ENCODE data around the gene ARRDC1. TPM values are rescaled to one million over a fixed set of nuclear protein-coding genes. Genes with fewer than 3 reads are reported as not detected.

The ARRDC1 gene
- total and polyA plus RNA-seq, 9 of the 15 experiments (the other 6 are each of a cell fraction or from before 2014, with no cell fraction given) = 0.21 to 45.3 (median 18.6) TPM

- TF ChIP-seq, protein P1, sequence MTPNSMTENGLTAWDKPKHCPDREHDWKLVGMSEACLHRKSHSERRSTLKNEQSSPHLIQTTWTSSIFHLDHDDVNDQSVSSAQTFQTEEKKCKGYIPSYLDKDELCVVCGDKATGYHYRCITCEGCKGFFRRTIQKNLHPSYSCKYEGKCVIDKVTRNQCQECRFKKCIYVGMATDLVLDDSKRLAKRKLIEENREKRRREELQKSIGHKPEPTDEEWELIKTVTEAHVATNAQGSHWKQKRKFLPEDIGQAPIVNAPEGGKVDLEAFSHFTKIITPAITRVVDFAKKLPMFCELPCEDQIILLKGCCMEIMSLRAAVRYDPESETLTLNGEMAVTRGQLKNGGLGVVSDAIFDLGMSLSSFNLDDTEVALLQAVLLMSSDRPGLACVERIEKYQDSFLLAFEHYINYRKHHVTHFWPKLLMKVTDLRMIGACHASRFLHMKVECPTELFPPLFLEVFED (CRISPR knock-in tag; conservative IDR thresholded peaks at IDR 0.05) = no peak
- TF ChIP-seq ZNF212 (CRISPR knock-in tag; IDR thresholded peaks at IDR 0.05) = no peak
- TF ChIP-seq, protein P2, sequence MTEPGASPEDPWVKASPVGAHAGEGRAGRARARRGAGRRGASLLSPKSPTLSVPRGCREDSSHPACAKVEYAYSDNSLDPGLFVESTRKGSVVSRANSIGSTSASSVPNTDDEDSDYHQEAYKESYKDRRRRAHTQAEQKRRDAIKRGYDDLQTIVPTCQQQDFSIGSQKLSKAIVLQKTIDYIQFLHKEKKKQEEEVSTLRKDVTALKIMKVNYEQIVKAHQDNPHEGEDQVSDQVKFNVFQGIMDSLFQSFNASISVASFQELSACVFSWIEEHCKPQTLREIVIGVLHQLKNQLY (CRISPR knock-in tag; conservative IDR thresholded peaks at IDR 0.05) = no peak
- TF ChIP-seq, protein P3, sequence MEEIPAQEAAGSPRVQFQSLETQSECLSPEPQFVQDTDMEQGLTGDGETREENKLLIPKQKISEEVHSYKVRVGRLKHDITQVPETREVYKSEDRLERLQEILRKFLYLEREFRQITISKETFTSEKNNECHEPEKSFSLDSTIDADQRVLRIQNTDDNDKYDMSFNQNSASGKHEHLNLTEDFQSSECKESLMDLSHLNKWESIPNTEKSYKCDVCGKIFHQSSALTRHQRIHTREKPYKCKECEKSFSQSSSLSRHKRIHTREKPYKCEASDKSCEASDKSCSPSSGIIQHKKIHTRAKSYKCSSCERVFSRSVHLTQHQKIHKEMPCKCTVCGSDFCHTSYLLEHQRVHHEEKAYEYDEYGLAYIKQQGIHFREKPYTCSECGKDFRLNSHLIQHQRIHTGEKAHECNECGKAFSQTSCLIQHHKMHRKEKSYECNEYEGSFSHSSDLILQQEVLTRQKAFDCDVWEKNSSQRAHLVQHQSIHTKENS (CRISPR knock-in tag; IDR thresholded peaks at IDR 0.05) = no peak
- no peak for TF ChIP-seq IRF1 (CRISPR knock-in tag; IDR thresholded peaks at IDR 0.05; ENCODE audit: borderline replicate concordance)
- TF ChIP-seq ZNF354B (CRISPR knock-in tag; IDR thresholded peaks at IDR 0.05) = no peak
- TF ChIP-seq STAG1 (CRISPR knock-in tag; IDR thresholded peaks at IDR 0.05; ENCODE audit: borderline replicate concordance) = no peak
- TF ChIP-seq ZNF561 (CRISPR knock-in tag; conservative IDR thresholded peaks at IDR 0.05) = no peak
- TF ChIP-seq CHD2 (IDR thresholded peaks at IDR 0.05; ENCODE audit: low read depth, low read length) = no peak
- no peak for TF ChIP-seq GATA2 (CRISPR knock-in tag; IDR thresholded peaks at IDR 0.05)
- TF ChIP-seq, protein P4, sequence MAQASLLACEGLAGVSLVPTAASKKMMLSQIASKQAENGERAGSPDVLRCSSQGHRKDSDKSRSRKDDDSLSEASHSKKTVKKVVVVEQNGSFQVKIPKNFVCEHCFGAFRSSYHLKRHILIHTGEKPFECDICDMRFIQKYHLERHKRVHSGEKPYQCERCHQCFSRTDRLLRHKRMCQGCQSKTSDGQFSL (CRISPR knock-in tag; IDR thresholded peaks at IDR 0.05) = no peak
- TF ChIP-seq, protein P4 (tag; IDR thresholded peaks at IDR 0.05) = no peak
- no peak for TF ChIP-seq KLF6 (CRISPR knock-in tag; IDR thresholded peaks at IDR 0.05; ENCODE audit: borderline replicate concordance)
- TF ChIP-seq HMG20B (CRISPR knock-in tag; IDR thresholded peaks at IDR 0.05) = no peak
- no peak for TF ChIP-seq SMAD2 (IDR thresholded peaks at IDR 0.05; ENCODE audit: low read depth, low read length)
- no peak; the same call in 1 of the 2 replicates for TF ChIP-seq MIER1 (IDR thresholded peaks at IDR 0.05; ENCODE audit: low read depth)
- no peak for TF ChIP-seq ARHGAP35 (IDR thresholded peaks at IDR 0.05; ENCODE audit: partially characterized antibody)
- no peak for TF ChIP-seq PHF21A (IDR thresholded peaks at IDR 0.05; ENCODE audit: borderline replicate concordance, low read depth)
- TF ChIP-seq SUPT5H (IDR thresholded peaks at IDR 0.05) = peak; percentile 59
- no peak for TF ChIP-seq ZZZ3 (IDR thresholded peaks at IDR 0.05)
- no peak for TF ChIP-seq PKNOX1 (IDR thresholded peaks at IDR 0.05)
- TF ChIP-seq ZNF224 (CRISPR knock-in tag; IDR thresholded peaks at IDR 0.05) = no peak
- TF ChIP-seq KDM2B (CRISPR knock-in tag; IDR thresholded peaks at IDR 0.05) = no peak
- peak; percentile 68; the same call in 1 of the 2 replicates for TF ChIP-seq L3MBTL2 (IDR thresholded peaks at IDR 0.05)
Observed at GRCh38 chr9:137590469-137591383, 14.8 kb upstream of the ARRDC1 start, which contains the start of gene ZMYND19 (continued).

Measured in K562 (cell line).